GM12865 (cell line): ENCODE results near the gene ABCA2.

Experiments
- DNase-seq: peaks from one replicate; pipeline ENCODE4 v3.0.0; 2010; ENCODE audit warnings: low read depth
- H3K4me3 ChIP-seq: 2 replicates; pipeline ENCODE4 v1.5.1; 2011; ENCODE audit warnings: mild to moderate bottlenecking, low read depth, low read length, control low read depth
- CTCF ChIP-seq: IDR thresholded peaks from 2 replicates; pipeline ENCODE4 v1.5.1; 2011; ENCODE audit warnings: low read length, control low read depth, low read depth, inconsistent platforms; ENCODE audit not compliant: insufficient read depth; ENCODE audit errors: missing control alignments

The ABCA2 gene

GRCh38 chr9:137053944-137054931 lies 26.2 kb upstream of the ABCA2 start, which contains the start of gene ENTPD2:
Gene ENTPD2, minus strand, starts transcription at chr9:137054061. Its CDS starts 64 bp downstream, at chr9:137053997.
- no peak for DNase-seq
- TF ChIP-seq CTCF, result no peak
- no peak within 1 kb of the TSS for H3K4me3 ChIP-seq

GRCh38 chr9:137052998-137053943 lies 25.2 kb upstream of the ABCA2 start:
- no peak overlapping the region for H3K4me3 ChIP-seq
- DNase-seq, result no peak
- TF ChIP-seq CTCF, result no peak

- no peak for TF ChIP-seq CTCF
- no peak overlapping the region for H3K4me3 ChIP-seq
- DNase-seq, result no peak
These were observed 24.3 kb upstream of the ABCA2 start for GRCh38 chr9:137052293-137052692.

- DNase-seq, result no peak
- no peak for TF ChIP-seq CTCF
- H3K4me3 ChIP-seq, result no peak overlapping the region
These were observed 23.2 kb upstream of the ABCA2 start for GRCh38 chr9:137051145-137051724.

- no peak overlapping the region for H3K4me3 ChIP-seq
- TF ChIP-seq CTCF, result no peak
- no peak for DNase-seq
These were observed 22.5 kb upstream of the ABCA2 start for GRCh38 chr9:137050570-137050969.

GRCh38 chr9:137049544-137050449 lies 21.8 kb upstream of the ABCA2 start:
- peak; percentile 59 for TF ChIP-seq CTCF
- peak; percentile 65 for DNase-seq
- no peak overlapping the region for H3K4me3 ChIP-seq
